Osteocyte (in vitro differentiated cells): ENCODE results near the gene TBX15. TPM values are rescaled to one million over a fixed set of nuclear protein-coding genes. Genes with fewer than 3 reads are reported as not detected.
A peak's percentile ranks its signal among the peaks of the same experiment; 100 is the strongest.

Experiments
- DNase-seq: peaks from one replicate; pipeline ENCODE4 v3.0.0; 2021; ENCODE audit warnings: mixed read lengths; ENCODE audit not compliant: unreplicated experiment; ENCODE audit errors: extremely low spot score
- H3K27ac Mint-ChIP-seq: one replicate; pipeline ENCODE4 v1.8.0; 2021; ENCODE audit warnings: mild to moderate bottlenecking, mixed read lengths; ENCODE audit not compliant: unreplicated experiment
- H3K27me3 Mint-ChIP-seq: one replicate; pipeline ENCODE4 v1.8.0; 2021; ENCODE audit warnings: mixed read lengths; ENCODE audit not compliant: unreplicated experiment
- H3K36me3 Mint-ChIP-seq: one replicate; pipeline ENCODE4 v1.8.0; 2021; ENCODE audit warnings: mixed read lengths; ENCODE audit not compliant: unreplicated experiment
- H3K4me1 Mint-ChIP-seq: one replicate; pipeline ENCODE4 v1.8.0; 2021; ENCODE audit warnings: mixed read lengths; ENCODE audit not compliant: unreplicated experiment
- H3K4me3 Mint-ChIP-seq: one replicate; pipeline ENCODE4 v1.8.0; 2021; ENCODE audit warnings: mild to moderate bottlenecking, moderate library complexity, mixed read lengths; ENCODE audit not compliant: unreplicated experiment
- H3K9me3 Mint-ChIP-seq: one replicate; pipeline ENCODE4 v1.8.0; 2021; ENCODE audit warnings: mixed read lengths; ENCODE audit not compliant: unreplicated experiment
- total RNA-seq: library from RNA; stranded (reverse); gene quantifications from 2 replicates; pipeline ENCODE4 v1.2.1, GENCODE V29; 2021
- TF ChIP-seq, protein P1 (sequence below): fragments of 200-600 bp; sonication (generic); IDR thresholded peaks from 2 replicates; pipeline ENCODE4 v1.5.0; 2021; ENCODE audit warnings: antibody characterized with exemption, mild to moderate bottlenecking, moderate library complexity

TBX15 gene
- total RNA-seq, 1 donor from 2014 or later: 4.3 TPM

GRCh38 chr1:119003413-119004128 is 15.4 kb upstream of the TBX15 start:
- Mint-ChIP-seq H3K4me1 (peaks cover 23% of the 10 kb centered on the region), H3K36me3 (no peaks in the 10 kb centered on the region), H3K27ac (no peak overlapping the region), H3K4me3 (no peak overlapping the region), H3K9me3 (no peaks in the 10 kb centered on the region), H3K27me3 (peaks cover 74% of the 10 kb centered on the region)
- peak; percentile 54 for DNase-seq
- TF ChIP-seq, protein P1, sequence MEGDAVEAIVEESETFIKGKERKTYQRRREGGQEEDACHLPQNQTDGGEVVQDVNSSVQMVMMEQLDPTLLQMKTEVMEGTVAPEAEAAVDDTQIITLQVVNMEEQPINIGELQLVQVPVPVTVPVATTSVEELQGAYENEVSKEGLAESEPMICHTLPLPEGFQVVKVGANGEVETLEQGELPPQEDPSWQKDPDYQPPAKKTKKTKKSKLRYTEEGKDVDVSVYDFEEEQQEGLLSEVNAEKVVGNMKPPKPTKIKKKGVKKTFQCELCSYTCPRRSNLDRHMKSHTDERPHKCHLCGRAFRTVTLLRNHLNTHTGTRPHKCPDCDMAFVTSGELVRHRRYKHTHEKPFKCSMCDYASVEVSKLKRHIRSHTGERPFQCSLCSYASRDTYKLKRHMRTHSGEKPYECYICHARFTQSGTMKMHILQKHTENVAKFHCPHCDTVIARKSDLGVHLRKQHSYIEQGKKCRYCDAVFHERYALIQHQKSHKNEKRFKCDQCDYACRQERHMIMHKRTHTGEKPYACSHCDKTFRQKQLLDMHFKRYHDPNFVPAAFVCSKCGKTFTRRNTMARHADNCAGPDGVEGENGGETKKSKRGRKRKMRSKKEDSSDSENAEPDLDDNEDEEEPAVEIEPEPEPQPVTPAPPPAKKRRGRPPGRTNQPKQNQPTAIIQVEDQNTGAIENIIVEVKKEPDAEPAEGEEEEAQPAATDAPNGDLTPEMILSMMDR: no peak

- TF ChIP-seq, protein P1: no peak
- Mint-ChIP-seq H3K36me3 (peaks cover 2% of the 10 kb centered on the region), H3K9me3 (no peaks in the 10 kb centered on the region), H3K27me3 (peaks cover 79% of the 10 kb centered on the region), H3K27ac (no peak overlapping the region), H3K4me1 (peaks cover 18% of the 10 kb centered on the region), H3K4me3 (no peak overlapping the region)
- DNase-seq: no peak
Observed at GRCh38 chr1:119002028-119002686, 14.0 kb upstream of the TBX15 start.

GRCh38 chr1:119001181-119002027 is 13.3 kb upstream of the TBX15 start:
- peaks cover 2% of the 10 kb centered on the region for H3K36me3 Mint-ChIP-seq
- peak overlapping the region; percentile 60 for H3K4me3 Mint-ChIP-seq
- H3K9me3 Mint-ChIP-seq: no peaks in the 10 kb centered on the region
- TF ChIP-seq, protein P1: no peak
- peak; percentile 75 for DNase-seq
- peaks cover 75% of the 10 kb centered on the region for H3K27me3 Mint-ChIP-seq
- no peak overlapping the region for H3K27ac Mint-ChIP-seq
- peaks cover 17% of the 10 kb centered on the region for H3K4me1 Mint-ChIP-seq

DNA sequence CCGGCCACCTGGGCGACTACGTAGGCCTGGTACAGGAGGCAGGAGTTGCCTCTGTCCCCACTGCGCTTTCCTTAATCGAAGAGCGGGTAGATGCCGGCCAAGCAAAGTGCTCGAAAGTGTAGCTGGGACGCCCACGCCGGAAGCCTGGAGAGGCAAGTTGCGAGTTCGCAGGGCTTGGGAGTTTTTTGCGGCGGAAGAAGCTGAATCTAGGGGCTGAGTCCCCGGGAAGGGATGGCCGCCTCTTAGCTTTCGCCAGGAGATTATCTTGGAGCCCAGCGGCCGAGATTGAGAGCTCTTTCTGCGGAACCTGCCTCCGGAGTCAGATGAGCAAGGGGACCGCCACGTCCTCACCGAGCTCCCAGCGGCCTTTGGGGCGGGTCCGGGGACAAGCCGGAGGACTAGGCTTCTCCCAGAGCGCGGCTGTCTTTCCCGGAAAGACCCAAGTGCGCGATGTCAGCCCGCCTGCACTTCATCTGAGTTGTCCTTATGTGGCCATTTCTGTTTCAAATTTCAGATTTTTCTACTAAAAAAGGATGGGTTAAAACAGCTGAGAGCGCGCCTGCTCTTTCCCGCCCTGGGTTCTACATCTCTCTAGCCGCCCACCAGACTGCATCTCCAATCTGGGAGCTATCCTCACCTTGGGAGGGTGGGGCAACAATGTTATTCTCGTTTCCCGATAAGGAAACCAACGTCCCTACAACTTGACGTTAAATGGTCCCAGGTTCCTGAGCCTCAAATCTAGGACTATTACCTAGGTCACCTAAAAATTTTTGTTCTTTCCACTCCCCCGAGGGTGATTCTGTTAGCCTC is 12.4 kb upstream of the TBX15 start:
- Mint-ChIP-seq H3K4me3 (peak overlapping the region; percentile 60), H3K4me1 (peaks cover 15% of the 10 kb centered on the region)

More for the DNA sequence above, 12.4 kb upstream of the TBX15 start:
- H3K9me3 Mint-ChIP-seq: no peaks in the 10 kb centered on the region
- TF ChIP-seq, protein P1: no peak
- DNase-seq: peak; percentile 76
- H3K27me3 Mint-ChIP-seq: peaks cover 73% of the 10 kb centered on the region
- H3K36me3 Mint-ChIP-seq: peaks cover 2% of the 10 kb centered on the region
- no peak overlapping the region for H3K27ac Mint-ChIP-seq
